Ectodermal cell (in vitro differentiated cells): Measurements from ENCODE around the gene SHD.
"Not testable (repeated sequence)": the region's sequence is repeated elsewhere in the genome, so short reads cannot be mapped to it uniquely, and the experiment has no call there.

Source experiments
- H3K27ac ChIP-seq: 2 replicates; pipeline ENCODE4 v1.7.0; 2013; ENCODE audit warnings: mild to moderate bottlenecking, low read depth, low read length; ENCODE audit not compliant: insufficient read depth, poor library complexity, severe bottlenecking
- H3K27me3 ChIP-seq: 2 replicates; pipeline ENCODE4 v1.7.0; 2013; ENCODE audit warnings: mild to moderate bottlenecking, low read length; ENCODE audit not compliant: insufficient read depth, control insufficient read depth, poor library complexity, severe bottlenecking
- H3K36me3 ChIP-seq: one replicate; pipeline ENCODE4 v1.7.0; 2013; ENCODE audit warnings: low read length; ENCODE audit not compliant: control insufficient read depth, insufficient read depth
- H3K4me1 ChIP-seq: one replicate; pipeline ENCODE4 v1.7.0; 2013; ENCODE audit warnings: low read length; ENCODE audit not compliant: control insufficient read depth, insufficient read depth
- H3K4me3 ChIP-seq: 2 replicates; pipeline ENCODE4 v1.7.0; 2013; ENCODE audit warnings: low read depth, low read length, control low read depth; ENCODE audit not compliant: insufficient read depth
- H3K9me3 ChIP-seq: 2 replicates; pipeline ENCODE4 v1.7.0; 2013; ENCODE audit warnings: mild to moderate bottlenecking, low read length, moderate library complexity; ENCODE audit not compliant: control insufficient read depth
- WGBS, 2 experiments: methylation state at CpG; one replicate each; pipeline ENCODE4 v1.1.7; 2013; ENCODE audit warnings: missing lambda C conversion rate in 2 of 2; 5-methylcytosine and 5-hydroxymethylcytosine counted together

Gene SHD

GRCh38 chr19:4267101-4267900 is 11.8 kb upstream of the SHD start:
- 42 to 45% methylated on average over 21 of the region's 21 CpGs for WGBS, 2 experiments
- no peaks in the 10 kb centered on the region for H3K9me3 ChIP-seq
- no peaks in the 10 kb centered on the region for H3K27me3 ChIP-seq
- H3K4me3 ChIP-seq, result no peak overlapping the region
- H3K4me1 ChIP-seq, result no peaks in the 10 kb centered on the region
- H3K27ac ChIP-seq, result no peak overlapping the region
- peaks cover 8% of the 10 kb centered on the region for H3K36me3 ChIP-seq

GRCh38 chr19:4267901-4268815 is 10.9 kb upstream of the SHD start:
- H3K36me3 ChIP-seq, result peaks cover 7% of the 10 kb centered on the region
- no peaks in the 10 kb centered on the region for H3K27me3 ChIP-seq
- no peaks in the 10 kb centered on the region for H3K4me1 ChIP-seq
- H3K9me3 ChIP-seq, result no peaks in the 10 kb centered on the region
- WGBS, 2 experiments, result 95 to 96% methylated on average over 30 of the region's 30 CpGs
- no peak overlapping the region for H3K4me3 ChIP-seq
- no peak overlapping the region for H3K27ac ChIP-seq

- 93% methylated on average over 13 of the region's 13 CpGs for WGBS, 2 experiments
- Histone ChIP-seq H3K4me1 (no peaks in the 10 kb centered on the region), H3K9me3 (no peaks in the 10 kb centered on the region), H3K36me3 (peaks cover 4% of the 10 kb centered on the region), H3K4me3 (no peak overlapping the region), H3K27me3 (no peaks in the 10 kb centered on the region), H3K27ac (no peak overlapping the region)
Measured at GRCh38 chr19:4268816-4269430, 10.1 kb upstream of the SHD start.

- H3K9me3 ChIP-seq, result no peaks in the 10 kb centered on the region
- H3K4me1 ChIP-seq, result no peaks in the 10 kb centered on the region
- H3K4me3 ChIP-seq, result no peak overlapping the region
- H3K36me3 ChIP-seq, result peaks cover 4% of the 10 kb centered on the region
- no peak overlapping the region for H3K27ac ChIP-seq
- H3K27me3 ChIP-seq, result peaks cover 9% of the 10 kb centered on the region
- WGBS, 2 experiments, result 75 to 76% methylated on average over 10 of the region's 10 CpGs
Measured at GRCh38 chr19:4272894-4273293, 6.2 kb upstream of the SHD start.

GRCh38 chr19:4274321-4274686 is 4.8 kb upstream of the SHD start:
- H3K27ac ChIP-seq, H3K36me3 ChIP-seq, H3K9me3 ChIP-seq, H3K4me1 ChIP-seq, H3K4me3 ChIP-seq: not testable (repeated sequence)
- whole genome bisulfite sequencing, 2 experiments, result 88 to 95% methylated on average over 6 of the region's 6 CpGs
- peaks cover 23% of the 10 kb centered on the region for H3K27me3 ChIP-seq

- Histone ChIP-seq H3K9me3 (no peaks in the 10 kb centered on the region), H3K36me3 (no peaks in the 10 kb centered on the region), H3K27me3 (peaks cover 52% of the 10 kb centered on the region), H3K4me1 (peaks cover 16% of the 10 kb centered on the region), H3K4me3 (no peak overlapping the region), H3K27ac (no peak overlapping the region)
- WGBS, 2 experiments, result 50 to 52% methylated on average over 16 of the region's 16 CpGs
Measured at GRCh38 chr19:4277191-4277696, 1.8 kb upstream of the SHD start.

GRCh38 chr19:4278010-4278409 is 1.1 kb upstream of the SHD start:
- Histone ChIP-seq H3K9me3 (no peaks in the 10 kb centered on the region), H3K36me3 (no peaks in the 10 kb centered on the region), H3K4me3 (no peak overlapping the region), H3K4me1 (peaks cover 16% of the 10 kb centered on the region), H3K27me3 (peaks cover 60% of the 10 kb centered on the region), H3K27ac (no peak overlapping the region)
- 39 to 47% methylated on average over 4 of the region's 4 CpGs for WGBS, 2 experiments

GRCh38 chr19:4279267-4279529 is 132 bp downstream of the SHD start:
- Histone ChIP-seq H3K9me3 (no peaks in the 10 kb centered on the region), H3K36me3 (no peaks in the 10 kb centered on the region), H3K4me3 (peak overlapping the region; percentile 38), H3K27ac (no peak overlapping the region), H3K4me1 (peaks cover 16% of the 10 kb centered on the region), H3K27me3 (peaks cover 62% of the 10 kb centered on the region)
- WGBS, 2 experiments, result 0% methylated on average over 30 of the region's 30 CpGs

- H3K27me3 ChIP-seq, result peaks cover 67% of the 10 kb centered on the region
- H3K9me3 ChIP-seq, result no peaks in the 10 kb centered on the region
- H3K36me3 ChIP-seq, result no peaks in the 10 kb centered on the region
- H3K4me1 ChIP-seq, result peaks cover 16% of the 10 kb centered on the region
- 5% methylated on average over 71 of the region's 71 CpGs for WGBS, 2 experiments
- H3K27ac ChIP-seq, result no peak overlapping the region
- peak overlapping the region; percentile 38 for H3K4me3 ChIP-seq
Measured at GRCh38 chr19:4279530-4280422, 710 bp downstream of the SHD start.
